GM10266 (cell line): ENCODE data around the gene CSNK2A2.

Experiments
- DNase-seq: peaks from one replicate; pipeline ENCODE4 v3.0.0; 2012; ENCODE audit errors: extremely low spot score
- TF ChIP-seq, protein P1 (sequence below): IDR thresholded peaks from 2 replicates; pipeline ENCODE4 v1.5.1; 2012; ENCODE audit warnings: mild to moderate bottlenecking, low read depth; ENCODE audit not compliant: control insufficient read depth, insufficient read depth; ENCODE audit errors: missing control alignments

The CSNK2A2 gene

DNA sequence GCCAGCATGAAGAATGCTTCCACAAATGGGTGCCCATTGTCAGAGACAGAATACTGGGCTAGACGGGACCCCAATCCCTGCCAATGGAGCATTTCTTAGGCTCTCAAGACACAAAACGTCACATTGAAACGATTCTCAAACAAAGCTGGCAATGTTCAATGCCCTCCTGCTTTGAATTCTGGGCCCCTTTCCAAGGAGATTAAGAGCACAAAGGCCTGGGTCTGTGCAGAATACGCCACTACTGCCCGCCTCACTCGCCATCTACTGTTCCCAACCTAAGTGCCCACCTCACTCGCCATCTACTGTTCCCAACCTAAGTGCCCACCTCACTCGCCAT lies 78.4 kb downstream of the CSNK2A2 start:
- no peak for DNase-seq
- TF ChIP-seq, protein P1, sequence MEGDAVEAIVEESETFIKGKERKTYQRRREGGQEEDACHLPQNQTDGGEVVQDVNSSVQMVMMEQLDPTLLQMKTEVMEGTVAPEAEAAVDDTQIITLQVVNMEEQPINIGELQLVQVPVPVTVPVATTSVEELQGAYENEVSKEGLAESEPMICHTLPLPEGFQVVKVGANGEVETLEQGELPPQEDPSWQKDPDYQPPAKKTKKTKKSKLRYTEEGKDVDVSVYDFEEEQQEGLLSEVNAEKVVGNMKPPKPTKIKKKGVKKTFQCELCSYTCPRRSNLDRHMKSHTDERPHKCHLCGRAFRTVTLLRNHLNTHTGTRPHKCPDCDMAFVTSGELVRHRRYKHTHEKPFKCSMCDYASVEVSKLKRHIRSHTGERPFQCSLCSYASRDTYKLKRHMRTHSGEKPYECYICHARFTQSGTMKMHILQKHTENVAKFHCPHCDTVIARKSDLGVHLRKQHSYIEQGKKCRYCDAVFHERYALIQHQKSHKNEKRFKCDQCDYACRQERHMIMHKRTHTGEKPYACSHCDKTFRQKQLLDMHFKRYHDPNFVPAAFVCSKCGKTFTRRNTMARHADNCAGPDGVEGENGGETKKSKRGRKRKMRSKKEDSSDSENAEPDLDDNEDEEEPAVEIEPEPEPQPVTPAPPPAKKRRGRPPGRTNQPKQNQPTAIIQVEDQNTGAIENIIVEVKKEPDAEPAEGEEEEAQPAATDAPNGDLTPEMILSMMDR: no peak

DNA sequence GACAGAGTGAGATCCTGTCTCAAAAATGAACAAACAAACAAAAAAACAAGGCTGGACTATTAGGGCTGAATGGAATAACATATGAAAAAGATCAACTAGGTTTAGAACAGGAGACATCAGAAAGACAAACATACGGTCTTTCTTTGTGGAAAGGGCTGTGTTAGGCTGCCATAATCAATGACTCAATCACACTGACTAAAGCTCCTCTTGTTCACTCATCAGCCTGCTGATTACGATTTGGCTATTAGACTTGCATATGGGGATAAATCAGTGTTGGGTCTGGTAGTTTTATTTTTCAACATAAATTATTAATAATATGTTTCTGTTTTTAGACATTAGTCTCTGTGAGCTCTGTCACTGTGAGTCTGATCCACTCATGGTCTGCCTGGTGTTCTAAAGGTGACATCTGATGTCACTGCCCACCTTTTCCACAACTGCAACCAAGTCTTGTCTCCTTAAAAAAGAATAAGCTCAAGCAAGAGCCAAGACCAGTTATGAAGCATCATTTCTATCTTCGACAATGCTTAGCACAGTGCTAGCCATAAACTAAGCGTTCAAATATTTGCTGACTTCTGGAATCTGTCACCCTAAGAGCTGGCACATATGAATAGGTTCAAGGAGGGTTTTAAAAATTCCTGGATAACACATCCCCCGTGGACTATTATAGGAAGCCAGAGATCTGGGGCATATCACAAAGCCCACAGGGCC lies 79.0 kb downstream of the CSNK2A2 start:
- TF ChIP-seq, protein P1: no peak
- no peak for DNase-seq

DNA sequence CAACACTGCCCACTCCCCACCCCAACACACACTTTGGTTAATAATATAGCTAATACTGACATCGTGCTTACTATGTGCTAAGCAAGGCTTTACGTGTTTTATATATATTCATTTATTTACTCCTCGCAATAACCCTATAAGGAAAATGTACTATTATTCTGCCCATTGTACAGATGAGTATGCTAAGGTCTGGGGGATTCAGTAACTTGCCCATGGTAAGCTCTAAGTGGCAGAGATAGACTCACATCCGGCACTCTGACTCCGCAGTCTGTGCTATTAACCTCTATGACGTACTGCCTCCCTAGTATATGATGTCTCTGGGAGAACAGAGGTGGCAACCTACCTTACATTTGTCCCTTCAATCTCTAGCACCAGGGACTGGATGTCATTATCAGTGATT lies 81.4 kb downstream of the CSNK2A2 start:
- TF ChIP-seq, protein P1: no peak
- DNase-seq: no peak

DNA sequence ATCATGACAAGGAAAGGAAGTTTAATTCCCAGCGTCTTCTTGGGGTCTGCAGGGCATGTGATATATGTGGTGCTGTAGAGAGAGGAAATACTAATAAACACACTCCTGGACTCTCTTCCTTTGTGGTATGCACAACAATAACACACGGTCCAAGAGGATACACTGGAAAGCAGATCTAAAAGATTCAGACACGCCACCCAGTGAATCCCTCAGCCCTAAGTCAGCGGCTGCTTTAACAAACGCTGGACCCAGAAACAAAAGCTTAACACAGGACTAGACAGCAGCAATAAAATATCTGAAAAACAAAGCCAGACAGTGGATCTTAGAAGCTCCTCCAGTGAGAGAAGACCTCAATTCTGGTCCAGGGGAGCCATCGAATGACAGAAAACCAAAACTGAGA lies 81.8 kb downstream of the CSNK2A2 start:
- no peak for DNase-seq

DNA sequence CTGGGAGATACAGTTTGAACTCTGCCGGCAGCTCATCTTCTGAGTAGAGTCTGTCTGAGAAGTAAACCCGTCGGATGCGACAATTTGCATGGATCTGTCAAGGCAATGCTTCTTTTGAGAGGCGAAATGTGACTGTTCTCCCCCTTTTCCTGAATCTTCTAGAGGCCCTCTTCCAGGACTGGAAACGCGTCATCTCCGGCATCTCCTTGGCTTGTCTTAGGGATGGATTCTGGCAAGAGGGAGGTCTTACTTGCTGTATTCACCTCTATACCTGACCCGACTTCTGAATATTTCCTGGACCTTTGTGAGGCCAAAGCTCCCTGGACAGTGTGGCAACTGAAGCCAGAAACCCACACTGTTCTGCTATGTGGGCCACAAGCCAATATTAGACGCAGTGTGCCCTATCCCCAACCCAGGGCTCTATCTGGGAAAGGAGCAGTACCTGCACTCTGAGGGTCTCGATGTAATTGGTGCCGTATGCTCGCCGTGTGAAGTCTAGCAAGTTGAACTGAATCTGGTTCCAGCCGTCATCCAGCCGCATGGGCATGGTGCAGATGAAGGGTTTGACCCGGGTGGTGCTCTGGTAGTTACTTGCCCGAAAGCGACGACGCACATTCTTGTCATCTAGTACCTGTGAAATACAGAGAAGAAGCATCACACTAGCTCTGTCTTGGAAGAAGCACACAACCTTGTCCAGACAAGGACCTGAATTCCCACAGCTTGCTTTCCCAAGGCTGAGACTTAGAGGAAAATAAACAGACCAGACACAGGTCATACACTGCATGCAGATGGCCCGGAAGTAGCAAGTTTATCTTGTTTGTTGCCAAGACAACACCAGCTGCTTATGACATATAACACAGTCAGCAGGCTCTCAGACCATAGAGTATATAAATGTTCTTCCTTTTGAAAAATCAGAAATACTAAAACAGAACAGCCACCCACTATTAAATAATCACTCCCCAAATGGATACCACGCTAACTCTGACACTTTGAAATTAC lies 82.8 kb downstream of the CSNK2A2 start:
- TF ChIP-seq, protein P1: no peak
- no peak for DNase-seq

More for the DNA sequence above, 81.8 kb downstream of the CSNK2A2 start:
- TF ChIP-seq, protein P1: no peak

DNA sequence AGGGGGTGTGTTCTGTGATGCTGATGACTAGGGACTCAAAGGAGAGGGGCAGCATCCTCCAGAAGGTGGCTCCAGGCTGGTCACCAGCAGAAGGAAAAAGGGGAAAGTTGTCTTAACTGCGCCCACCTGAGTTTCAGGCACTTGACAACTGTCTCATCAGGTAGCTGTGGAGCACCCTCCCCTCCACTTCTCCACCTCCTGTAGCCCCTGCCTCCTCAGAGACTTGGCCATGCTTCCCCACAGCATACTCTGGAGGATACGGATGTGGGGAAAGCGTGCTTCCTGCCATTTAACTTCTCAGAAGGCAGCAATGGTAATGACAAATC lies 86.6 kb downstream of the CSNK2A2 start:
- TF ChIP-seq, protein P1: no peak
- no peak for DNase-seq

DNA sequence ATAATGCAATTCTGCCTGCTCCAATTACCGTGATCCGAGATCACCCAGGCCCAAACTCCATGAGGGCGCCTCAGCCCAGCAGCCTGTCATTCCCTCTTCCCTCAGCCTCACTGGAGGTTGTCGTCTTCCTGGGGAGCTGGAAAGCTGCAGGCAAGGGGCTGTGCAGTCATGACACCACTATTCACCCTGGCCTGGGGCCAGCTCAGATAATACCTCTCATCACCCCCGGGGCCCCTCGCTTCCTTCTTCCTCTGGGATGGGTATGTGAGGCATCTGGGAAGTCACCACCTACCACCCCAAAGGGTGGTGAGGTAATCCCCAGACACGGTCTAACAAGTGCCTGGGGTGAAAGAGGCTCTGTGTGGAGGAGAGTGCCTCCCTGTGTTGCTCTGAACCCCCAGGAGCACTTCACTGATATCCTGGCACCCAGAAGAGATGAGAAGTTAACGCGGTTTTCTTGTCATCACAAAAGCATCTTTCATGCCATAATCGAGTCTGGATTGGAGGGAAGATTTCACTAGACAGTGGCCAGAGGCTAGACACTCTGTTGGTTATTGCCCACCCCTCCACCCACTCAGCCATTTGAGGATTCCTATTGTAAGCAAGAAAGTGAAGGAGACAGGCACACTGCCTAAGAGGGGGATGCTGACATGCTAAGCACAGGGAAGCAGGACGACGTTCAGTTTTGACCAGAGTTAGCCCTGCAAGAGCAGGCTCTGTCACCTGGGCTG lies 87.2 kb downstream of the CSNK2A2 start:
- TF ChIP-seq, protein P1: no peak
- DNase-seq: no peak
